Measurements from ENCODE around the gene FCER2.
"Not testable (repeated sequence)": the region's sequence is repeated elsewhere in the genome, so short reads cannot be mapped to it uniquely, and the experiment has no call there.

Gene FCER2, protein sequence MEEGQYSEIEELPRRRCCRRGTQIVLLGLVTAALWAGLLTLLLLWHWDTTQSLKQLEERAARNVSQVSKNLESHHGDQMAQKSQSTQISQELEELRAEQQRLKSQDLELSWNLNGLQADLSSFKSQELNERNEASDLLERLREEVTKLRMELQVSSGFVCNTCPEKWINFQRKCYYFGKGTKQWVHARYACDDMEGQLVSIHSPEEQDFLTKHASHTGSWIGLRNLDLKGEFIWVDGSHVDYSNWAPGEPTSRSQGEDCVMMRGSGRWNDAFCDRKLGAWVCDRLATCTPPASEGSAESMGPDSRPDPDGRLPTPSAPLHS

DNA sequence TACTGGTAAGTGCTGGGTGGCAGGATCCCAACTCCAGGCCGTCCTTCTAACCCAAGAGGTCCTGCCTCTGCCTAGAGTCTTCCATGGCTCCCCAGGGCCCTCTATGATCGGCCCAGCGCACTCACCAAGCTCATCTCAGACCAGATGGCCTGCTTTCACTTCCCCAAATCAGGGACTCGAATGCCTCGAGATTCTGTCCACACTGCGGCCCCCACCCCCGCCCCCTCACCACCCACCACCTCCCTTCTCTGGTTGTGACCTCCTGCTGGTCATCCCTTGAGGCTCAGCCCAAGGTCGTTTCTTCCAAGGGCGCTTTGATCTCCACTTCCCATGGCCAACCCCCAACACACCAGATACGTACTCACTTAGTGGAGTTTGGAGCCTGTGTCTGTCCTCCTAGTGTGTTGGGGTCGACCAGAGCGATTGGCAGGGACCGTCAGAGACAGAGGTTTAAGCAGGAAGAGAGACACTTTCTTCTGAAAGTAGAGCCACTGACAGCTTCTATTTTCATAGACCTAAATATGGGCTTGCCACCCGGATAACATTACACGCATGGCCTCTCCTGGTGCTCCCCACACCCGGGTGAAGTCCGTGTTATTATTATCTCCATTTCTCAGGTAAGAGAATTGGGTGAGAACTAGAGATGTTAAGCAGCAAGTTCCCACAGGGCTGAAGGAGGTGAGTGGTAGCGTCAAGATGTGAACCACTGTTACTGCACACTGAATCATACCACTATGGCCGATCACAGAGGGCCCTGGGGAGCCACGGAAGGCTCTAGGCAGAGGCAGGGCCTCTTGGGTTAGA, at the start of gene FCER2:
TSS of gene FCER2 (minus strand) at position 478 of the 804 bp plus-strand sequence. CDS start 2,371 bp downstream, outside the sequence.
- DNase-seq (ENCODE audit: low read depth, low spot score): no peak

DNA sequence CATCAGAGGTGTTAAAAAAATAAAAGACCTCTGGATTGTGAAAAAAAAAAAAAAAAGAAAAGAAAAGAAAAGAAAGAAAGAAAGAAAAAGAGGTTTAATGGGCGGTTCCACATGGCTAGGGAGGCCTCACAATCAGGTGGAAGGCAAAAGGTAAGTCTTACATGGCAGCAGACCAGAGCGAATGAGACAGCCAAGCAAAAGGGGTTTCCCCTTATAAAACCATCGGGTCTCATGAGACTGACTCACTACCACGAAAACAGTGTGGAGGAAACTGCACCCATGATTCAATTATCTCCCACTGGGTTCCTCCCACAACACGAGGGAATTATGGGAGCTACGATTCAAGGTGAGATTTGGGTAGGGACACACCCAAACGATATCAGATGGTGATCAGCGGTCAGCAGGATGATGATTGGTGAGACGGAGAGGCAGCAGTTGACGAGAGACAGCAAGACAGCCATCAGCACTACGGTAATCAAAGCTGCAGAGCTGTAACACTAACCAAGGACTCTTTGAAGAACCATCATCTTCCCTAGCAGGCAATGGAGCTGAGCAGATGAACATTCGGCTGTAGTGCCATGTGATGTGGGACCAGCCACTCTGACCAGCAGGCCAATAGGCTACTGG, 49.3 kb upstream of the FCER2 start:
- DNase-seq (ENCODE audit: low read depth, low spot score): no peak

DNA sequence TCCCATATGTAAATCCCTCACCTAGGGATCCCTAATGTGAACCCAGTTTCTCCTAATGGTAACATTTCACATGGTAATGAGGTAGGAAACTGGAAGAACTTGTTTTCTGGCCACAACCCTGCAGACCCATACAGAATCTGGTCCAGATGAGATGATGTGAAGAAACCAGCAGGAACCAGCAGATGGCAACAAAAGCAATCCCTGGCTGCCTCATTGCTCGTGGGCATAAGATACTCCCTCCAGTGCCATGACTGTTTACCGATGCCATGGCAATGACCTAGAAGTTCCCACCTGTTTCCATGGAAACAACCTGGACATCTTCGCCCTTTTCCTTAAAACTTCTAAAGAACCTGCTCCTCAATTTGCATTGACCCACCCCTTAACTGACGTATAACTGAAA, 46.8 kb upstream of the FCER2 start:
- DNase-seq (ENCODE audit: low read depth, low spot score): peak; percentile 53

DNA sequence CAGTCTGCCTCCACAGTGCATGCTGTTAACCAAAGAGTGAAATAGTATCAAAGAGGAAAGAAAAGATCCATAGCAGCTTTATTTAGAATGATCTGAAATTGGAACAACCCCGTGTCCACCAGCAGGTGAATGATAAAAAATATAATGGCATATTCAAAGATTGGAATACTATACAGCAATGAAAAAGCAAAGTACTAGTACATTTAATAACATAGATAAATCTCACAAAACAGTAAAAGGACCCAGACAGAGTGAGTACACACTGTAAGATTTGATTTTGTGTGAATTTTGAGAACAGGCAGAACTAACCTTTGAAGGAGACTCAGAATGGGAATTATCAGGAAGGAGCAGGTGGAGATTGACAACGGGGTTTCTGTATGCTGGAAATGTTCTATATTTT, 46.2 kb upstream of the FCER2 start:
- DNase-seq (ENCODE audit: low read depth, low spot score): no peak

DNA sequence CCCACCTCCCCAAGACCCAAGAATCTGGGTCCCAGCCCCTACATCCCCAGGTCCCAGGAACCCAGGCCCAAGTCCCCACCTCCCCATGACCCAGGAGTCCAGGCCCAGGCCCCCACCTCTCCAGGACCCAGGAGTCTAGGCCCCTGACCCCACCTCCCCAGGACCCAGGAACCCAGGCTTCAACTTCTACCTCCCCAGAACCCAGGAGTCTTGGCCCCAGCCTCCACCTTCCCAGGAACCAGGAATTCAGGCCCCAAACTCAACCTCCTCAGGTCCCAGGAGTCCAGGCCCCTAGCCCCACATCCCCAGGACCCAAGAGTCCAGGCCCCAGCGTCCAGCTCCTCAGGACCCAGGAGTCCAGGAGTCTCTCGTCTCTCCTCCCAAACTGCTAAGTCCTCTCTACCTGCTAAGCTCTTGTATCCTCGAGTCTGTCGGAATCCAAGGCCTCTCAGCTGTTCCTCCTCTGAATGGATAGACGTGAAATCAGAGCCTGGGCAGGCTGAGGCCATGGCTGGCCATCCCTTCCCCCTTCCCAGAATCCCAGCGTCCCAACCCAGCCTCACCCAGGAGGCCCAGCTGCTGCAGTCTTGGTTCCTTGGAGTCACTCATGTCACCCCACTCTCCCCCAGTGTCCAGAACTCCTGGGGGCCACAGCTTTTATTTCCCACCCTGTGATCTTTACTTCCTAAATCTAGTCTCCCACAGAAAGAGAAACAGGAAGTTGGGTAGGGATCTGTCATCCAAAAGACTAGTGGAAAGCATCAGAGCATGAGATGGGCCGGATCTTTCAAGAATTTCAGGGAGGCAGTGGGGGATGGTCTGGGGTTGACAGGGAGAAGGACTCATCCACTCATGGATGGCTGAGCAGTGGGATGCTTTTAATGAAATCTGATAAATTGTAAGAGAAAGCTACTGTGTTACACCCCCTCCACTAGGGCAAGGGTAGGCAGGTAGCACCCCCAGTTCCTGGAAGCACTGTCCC, 45.3 kb upstream of the FCER2 start, which contains the start of gene CD209:
TSS of gene CD209 (minus strand) at position 632 of the 982 bp plus-strand sequence. CDS start at position 609, 23 bp downstream.
- DNase-seq (ENCODE audit: low read depth, low spot score): no peak

DNA sequence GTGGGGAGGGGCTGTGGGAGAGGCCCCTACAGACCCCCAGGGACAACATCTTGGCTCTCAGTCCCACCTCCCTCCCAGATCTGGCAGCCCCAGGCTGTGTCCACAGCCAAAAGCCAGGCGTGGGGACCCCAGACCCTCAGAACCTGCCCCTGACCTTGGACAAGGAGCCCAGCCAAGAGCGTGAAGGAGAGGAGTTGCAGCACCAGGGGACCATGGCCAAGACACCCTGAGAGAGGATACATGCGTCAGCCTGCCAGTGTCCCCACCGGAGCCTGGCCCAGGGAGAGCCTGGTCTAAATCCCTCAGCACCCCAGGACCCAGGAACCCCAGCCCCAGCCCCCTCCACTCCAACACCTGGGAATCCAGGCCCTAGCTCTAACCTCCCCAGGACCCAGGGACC, 44.4 kb upstream of the FCER2 start:
- DNase-seq (ENCODE audit: low read depth, low spot score): not testable (repeated sequence)

DNA sequence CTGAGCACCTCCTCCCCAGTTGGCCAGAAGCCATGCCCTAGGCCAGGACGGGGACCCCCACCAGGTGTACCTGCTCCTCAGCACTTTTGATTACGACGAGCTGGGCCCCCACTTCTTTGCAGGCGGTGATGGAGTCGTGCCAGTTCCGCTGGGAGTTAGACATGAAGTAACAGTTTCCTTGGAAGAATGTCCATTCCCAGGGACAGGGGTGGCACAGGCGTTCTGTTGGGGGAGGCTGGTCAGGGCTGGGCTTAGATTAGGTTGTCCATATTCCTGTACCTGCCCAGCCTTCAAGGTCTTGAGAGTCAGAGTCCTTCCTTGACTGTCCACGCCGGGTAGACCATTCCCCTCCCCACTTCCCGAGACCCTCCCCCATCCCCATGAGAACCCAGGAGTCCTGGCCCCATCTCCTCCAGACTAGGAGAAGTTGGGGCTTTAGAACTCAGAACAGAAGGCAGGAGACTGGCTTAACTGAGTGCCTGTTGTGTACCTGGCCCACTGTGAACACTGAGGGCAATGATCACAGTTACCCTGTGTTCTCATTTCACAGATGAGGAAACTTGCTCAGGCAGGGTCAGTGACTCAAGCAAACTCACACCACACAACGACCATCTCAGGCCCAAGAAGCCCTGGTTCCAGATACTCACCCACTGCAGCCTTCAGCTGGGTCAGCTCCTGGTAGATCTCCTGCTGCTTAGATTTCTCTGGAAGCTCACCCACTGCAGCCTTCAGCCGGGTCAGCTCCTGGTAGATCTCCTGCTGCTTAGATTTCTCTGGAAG, 43.1 kb upstream of the FCER2 start:
- DNase-seq (ENCODE audit: low read depth, low spot score): no peak

DNA sequence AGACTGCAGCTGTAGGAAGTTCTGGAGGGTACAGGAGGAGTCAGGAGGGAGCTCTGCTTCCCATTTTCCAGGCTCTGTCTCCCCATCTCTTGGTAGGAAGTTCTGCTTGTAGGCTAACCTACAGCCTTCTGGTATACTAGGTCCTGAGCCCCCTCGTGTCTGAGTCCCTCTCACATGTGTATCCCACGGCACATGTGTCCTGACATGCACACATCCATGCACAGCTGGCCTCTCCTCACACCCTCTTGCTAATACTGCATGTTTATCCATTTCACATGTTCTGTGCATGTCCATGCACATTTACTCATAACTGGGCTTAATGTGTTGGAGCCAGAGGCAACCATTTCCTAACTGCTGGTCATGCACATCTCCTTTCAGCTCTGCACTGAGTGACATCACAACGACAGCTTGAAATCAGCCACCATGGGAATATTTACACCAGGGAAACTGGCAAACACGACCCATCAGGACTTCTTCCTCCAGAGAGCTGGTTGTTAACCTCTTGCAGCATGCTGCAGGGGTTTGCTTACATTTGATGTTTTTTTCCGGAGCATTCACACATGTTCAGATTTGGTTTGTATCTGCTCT, 42.4 kb upstream of the FCER2 start:
- no peak for DNase-seq (ENCODE audit: low read depth, low spot score)

DNA sequence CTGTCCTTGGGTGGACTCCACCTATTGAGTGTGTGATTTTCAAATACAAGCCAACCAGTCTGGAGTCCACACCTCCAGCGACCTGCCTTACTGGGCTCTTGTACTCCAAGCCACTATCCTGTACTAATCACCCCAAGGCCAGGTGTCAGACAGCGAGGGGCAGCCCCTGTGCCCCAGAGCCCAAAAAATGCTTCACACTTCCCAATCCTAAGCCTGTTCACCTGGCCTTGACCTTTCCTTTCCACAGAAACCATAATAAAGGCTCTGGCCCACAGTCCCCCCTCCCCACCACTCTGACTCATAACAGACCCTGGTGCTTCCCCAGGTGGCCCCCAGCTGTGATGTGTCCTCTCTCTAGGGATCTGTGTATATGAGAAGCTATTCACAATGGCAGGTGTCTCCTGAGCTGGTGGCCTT, 41.5 kb upstream of the FCER2 start:
- no peak for DNase-seq (ENCODE audit: low read depth, low spot score)

DNA sequence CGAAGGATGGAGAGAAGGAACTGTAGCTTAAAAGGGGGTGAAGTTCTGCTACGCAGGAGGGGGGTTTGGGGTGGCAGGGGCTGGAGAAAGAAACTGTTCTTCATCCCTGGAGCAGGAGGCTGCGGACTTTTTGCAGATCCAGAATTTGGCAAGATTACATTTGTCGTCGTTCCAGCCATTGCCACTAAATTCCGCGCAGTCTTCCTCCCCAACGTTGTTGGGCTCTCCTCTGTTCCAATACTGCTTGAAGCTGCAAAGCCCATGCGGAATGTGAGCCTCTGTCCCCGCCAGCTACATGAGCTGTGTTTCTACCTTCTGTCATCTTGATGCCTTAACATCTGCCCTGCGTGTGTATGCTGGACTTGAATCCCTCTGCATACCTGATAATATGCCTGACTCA, 41.1 kb upstream of the FCER2 start:
- no peak for DNase-seq (ENCODE audit: low read depth, low spot score)

DNA sequence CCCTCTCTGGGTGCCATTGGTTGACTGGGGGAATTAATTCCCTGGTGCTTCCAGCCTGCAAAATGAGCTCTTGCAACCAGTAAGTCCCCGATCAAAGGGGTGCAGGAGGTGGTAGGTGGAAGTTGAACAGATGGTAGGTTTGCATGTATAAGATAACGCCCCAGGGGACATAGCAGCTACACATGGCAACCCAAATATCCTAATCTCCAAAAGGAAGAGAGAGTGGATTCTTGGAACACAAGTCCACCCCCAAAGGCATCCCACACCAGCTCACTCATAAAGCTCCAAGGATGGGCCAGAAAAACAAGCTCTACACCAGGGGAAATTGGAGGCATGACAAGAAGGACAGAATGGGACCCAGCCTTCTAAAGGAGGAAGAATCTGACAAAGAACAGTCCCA, 40.6 kb upstream of the FCER2 start:
- DNase-seq (ENCODE audit: low read depth, low spot score): no peak

DNA sequence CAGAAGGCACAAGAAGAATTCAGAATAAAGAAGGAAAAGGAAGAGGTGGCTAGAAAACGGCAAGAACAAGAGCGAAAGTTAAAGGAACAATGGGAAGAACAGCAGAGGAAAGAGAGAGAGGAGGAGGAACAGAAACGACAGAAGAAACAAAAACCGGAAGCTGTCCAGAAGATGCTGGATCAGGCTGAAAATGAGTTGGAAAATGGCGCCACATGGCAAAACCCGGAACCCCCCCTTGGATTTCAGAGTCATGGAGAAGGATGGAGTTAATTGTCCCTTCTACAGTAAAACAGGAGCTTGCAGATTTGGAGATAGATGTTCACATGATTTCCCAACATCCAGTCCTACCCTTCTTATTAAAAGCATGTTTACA, 38.7 kb upstream of the FCER2 start:
- DNase-seq (ENCODE audit: low read depth, low spot score): no peak

DNA sequence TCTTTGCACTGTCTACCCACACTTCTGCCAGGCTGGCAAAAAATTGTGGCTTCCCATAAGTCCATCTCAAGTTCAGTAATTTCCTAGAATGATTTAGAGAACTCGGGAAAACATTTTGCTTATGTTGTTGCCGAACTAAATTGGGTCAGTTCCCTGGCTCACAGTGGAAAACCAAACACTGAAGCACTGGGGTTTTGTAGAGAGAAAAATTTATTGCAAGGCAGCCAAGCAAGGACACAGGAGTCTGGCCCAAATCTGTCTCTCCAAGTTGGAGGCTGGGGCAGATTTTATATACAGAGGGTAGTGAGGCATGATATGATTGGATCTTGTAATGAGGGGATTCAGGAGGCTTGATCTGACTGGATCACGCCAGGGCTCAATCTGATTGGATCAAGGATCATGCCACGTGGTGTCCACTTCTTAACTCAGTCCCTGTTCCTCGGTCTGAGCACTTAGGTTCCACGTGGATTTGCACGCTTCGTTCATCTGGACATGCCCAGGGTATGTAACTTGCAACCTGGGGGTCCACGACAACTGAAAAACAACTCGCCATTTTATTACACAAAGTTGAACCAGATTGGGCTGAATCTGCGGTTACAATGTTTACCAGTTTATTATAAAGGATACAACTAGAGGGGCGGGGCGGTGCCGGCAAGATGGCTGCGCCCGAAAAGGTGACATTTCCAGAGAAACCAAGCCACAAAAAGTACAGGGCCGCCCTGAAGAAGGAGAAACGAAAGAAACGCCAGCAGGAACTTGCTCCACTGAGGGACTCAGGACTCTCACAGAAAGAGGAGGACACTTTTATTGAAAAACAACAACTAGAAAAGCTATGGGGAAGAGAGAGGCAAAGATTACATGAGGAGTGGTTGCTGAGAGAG, 38.1 kb upstream of the FCER2 start:
- DNase-seq (ENCODE audit: low read depth, low spot score): no peak

DNA sequence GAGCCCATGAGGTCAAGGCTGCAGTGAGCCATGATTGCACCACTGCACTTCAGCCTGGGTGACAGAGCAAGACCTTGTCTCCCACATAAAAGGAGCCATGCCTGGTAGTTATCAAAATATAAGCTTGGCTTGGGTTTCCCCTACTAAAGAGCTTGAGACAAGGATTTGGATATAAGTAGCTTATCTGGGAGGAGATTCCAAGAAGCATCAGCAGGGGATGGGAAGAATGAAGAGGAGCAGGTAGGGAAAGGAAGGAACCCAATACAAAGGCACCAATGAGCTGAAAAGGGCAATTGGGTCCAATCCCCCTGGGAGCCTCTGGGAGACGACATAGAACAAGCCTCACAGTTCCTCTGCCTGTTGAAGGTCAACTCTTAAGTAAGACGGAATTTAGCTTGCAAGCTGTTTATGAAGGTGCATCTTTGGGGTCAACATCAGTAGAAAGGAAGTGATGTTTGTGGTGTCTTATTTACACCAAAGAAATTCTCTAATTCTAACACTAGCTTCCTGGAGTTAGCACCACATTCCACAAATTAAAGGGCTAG, 37.4 kb upstream of the FCER2 start:
- DNase-seq (ENCODE audit: low read depth, low spot score): no peak

DNA sequence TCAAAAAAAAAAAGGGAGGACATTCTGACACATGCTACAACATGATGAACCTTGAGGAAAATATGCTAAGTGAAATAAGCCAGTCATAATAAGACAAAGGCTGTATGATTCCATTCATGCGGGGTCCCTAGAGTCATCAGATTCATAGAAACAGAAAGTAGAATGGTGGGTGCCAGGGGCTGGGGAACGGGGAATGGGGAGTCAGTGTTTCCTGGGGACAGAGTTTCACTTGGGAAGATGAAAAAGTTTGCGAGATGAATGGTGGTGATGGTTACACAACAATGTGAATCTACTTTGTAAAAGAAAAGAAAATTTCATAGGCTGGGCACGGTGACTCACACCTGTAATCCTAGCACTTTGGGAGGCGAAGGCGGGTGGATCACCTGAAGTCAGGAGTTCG, 36.1 kb upstream of the FCER2 start:
- DNase-seq (ENCODE audit: low read depth, low spot score): no peak

DNA sequence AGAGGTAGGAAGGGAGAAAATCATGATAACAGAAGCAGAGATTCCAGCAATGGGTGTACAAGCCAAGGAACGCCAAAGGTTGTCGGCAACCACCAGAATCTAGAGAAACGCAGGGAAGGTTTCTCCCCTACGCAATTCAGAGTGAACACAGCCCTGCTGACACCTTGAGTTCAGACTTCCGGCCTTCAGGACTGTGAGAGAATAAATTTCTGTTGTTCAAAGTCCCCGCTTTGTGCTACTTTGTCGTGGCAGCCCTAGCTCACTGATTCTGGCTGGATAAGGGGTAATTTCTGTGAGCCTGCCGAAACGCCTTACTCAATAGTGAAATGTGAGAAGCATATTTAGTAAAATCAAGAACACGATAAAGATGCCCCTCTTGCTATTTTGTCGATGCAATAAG, 35.3 kb upstream of the FCER2 start:
- no peak for DNase-seq (ENCODE audit: low read depth, low spot score)

DNA sequence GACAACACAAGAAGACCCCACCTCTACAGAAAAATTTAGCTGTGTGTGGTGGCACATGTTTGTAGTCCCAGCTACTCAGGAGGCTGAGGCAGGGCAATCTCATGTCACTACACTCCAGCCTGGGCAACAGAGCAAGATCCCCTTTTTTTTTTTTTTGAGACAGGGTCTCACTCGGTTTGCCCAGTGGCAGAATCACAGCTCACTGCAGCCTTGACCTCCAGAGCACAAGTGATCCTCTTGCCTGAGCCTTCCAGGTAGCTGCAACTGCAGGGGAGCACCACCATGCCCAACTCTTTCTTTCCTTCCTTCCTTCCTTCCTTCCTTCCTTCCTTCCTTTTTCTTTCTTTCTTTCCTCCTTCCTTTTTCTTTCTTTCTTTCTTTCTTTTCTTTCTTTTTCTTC, 34.2 kb upstream of the FCER2 start:
- DNase-seq (ENCODE audit: low read depth, low spot score): no peak

DNA sequence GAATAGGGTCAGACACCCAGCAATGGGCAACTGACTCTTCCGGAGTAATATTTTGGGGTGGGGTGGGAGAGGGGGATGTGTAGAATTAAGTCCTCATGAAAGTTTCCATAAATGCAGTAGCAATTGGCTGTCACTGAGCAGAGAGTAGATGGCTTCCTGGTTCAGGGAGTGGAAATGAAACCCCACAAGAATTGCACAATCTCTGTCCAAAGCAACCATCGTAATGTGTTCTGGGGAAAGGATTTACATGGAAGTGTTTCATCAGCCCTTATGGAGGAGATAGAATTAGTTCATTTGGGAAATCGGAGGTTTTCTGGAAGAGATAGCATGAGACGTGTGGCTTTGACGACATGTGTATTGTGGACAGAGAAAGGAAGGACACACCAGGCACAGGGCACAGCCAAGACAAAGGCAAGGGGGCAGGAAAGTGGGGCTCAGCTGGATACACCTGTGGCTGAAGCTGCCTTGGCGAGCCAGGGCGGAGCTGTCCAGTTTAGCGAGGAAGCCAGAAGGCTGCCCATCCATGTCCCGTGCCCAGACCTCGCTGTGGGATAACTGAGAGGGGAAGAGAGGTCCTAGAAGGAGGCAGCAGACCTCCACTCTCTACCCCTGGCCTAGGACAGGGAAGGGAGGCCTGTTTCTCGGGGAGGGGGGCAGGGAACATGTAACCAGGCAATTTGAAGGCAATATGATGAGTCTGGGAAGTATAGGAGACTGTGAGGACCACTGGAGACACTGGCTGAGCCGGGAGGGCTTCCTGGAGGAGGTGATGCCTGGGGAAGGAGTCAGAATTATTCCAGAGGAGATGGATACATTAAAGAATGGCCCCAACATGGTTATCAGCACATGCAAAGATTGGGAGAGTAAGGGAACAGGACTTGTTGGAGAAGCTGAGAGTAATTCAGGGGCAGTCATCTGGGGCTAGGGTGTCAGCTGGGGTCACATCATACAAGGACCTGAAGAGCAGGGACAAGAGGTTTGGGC, 32.6 kb upstream of the FCER2 start:
- no peak for DNase-seq (ENCODE audit: low read depth, low spot score)
